Glutamatergic neuron (in vitro differentiated cells): ENCODE data around the gene TRMT1. TPM values are rescaled to one million over a fixed set of nuclear protein-coding genes. Genes with fewer than 3 reads are reported as not detected.

Experiments
- DNase-seq: peaks from one replicate; pipeline ENCODE4 v3.0.0; 2022
- H3K27ac Mint-ChIP-seq: one replicate; pipeline ENCODE4 v1.8.0; 2020; ENCODE audit warnings: mild to moderate bottlenecking, mixed read lengths, inconsistent platforms; ENCODE audit not compliant: unreplicated experiment
- H3K27me3 Mint-ChIP-seq: one replicate; pipeline ENCODE4 v1.8.0; 2020; ENCODE audit warnings: mild to moderate bottlenecking, moderate library complexity, mixed read lengths, inconsistent platforms; ENCODE audit not compliant: unreplicated experiment
- H3K36me3 Mint-ChIP-seq: one replicate; pipeline ENCODE4 v1.8.0; 2020; ENCODE audit warnings: mild to moderate bottlenecking, mixed read lengths, inconsistent platforms; ENCODE audit not compliant: unreplicated experiment
- H3K4me1 Mint-ChIP-seq: one replicate; pipeline ENCODE4 v1.8.0; 2020; ENCODE audit warnings: mild to moderate bottlenecking, low read depth, mixed read lengths, inconsistent platforms; ENCODE audit not compliant: unreplicated experiment
- H3K4me3 Mint-ChIP-seq: one replicate; pipeline ENCODE4 v1.8.0; 2020; ENCODE audit warnings: mild to moderate bottlenecking, mixed read lengths, inconsistent platforms; ENCODE audit not compliant: unreplicated experiment
- H3K9me3 Mint-ChIP-seq: one replicate; pipeline ENCODE4 v1.8.0; 2020; ENCODE audit warnings: mild to moderate bottlenecking, moderate library complexity, mixed read lengths, inconsistent platforms; ENCODE audit not compliant: unreplicated experiment
- total RNA-seq: library from RNA; stranded (reverse); fragmentation: NEBNext Ultra II Directional; extraction: Animal tissue kit (Norgen Biotek cat#: 25700); gene quantifications from one replicate; pipeline ENCODE4 v1.2.1, GENCODE V29; 2021; ENCODE audit not compliant: unreplicated experiment
- TF ChIP-seq, protein P1 (sequence below): fragments of 200-600 bp; sonication (generic); IDR thresholded peaks from one replicate; pipeline ENCODE4 v1.5.0; 2021; ENCODE audit not compliant: partially characterized antibody, unreplicated experiment

The TRMT1 gene
- total RNA-seq, 1 donor from 2014 or later: 29.2 TPM

DNA sequence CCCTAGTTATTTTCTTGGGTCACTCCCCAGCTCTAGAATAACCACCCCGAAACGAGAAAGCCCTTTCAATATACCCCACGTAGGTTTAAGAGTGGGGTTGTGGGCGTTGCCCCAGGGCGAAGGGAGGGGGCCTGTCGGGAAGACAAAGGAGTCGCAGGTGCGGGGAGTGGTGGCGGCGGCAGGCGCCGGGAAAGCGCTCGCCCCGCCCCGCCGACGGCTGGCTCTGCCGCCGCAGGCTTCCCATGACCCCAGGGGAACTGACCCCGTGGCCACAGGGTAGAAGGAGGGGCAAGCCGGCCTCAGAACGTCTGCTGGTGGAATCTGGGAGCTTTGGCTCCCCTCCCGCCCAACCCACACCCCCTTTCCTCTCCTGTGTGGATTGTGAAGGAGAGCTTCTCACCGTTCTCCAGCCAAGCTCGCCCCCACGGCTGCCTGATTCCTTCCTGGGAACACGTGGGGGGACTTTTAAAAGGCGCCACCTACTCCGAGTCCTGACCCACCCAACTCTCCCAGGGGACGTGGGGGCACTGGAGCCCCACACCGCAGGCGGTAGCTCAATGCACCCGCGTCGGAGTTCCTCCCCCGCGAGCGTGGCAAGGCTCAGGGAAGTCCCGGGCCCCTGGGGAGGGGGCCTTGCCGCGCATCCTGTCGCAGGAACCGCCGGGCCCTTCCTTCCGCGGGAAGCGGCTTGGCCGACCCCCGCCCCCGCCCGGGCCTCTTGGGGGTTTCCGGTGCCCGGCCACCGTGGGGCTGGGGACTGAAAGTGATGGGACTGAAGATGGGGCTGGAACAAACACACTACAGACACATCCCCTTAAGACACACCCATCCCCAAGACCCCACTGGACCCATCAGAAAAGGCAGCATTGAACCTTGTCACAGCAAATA, 39.2 kb upstream of the TRMT1 start:
- Mint-ChIP-seq H3K27ac (peak overlapping the region; percentile 98), H3K36me3 (no peaks in the 10 kb centered on the region), H3K4me3 (peak overlapping the region; percentile 93), H3K4me1 (peaks cover 6% of the 10 kb centered on the region), H3K27me3 (peaks cover 30% of the 10 kb centered on the region), H3K9me3 (peaks cover 28% of the 10 kb centered on the region)
- TF ChIP-seq, protein P1, sequence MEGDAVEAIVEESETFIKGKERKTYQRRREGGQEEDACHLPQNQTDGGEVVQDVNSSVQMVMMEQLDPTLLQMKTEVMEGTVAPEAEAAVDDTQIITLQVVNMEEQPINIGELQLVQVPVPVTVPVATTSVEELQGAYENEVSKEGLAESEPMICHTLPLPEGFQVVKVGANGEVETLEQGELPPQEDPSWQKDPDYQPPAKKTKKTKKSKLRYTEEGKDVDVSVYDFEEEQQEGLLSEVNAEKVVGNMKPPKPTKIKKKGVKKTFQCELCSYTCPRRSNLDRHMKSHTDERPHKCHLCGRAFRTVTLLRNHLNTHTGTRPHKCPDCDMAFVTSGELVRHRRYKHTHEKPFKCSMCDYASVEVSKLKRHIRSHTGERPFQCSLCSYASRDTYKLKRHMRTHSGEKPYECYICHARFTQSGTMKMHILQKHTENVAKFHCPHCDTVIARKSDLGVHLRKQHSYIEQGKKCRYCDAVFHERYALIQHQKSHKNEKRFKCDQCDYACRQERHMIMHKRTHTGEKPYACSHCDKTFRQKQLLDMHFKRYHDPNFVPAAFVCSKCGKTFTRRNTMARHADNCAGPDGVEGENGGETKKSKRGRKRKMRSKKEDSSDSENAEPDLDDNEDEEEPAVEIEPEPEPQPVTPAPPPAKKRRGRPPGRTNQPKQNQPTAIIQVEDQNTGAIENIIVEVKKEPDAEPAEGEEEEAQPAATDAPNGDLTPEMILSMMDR: no peak
- DNase-seq: peak; percentile 96

DNA sequence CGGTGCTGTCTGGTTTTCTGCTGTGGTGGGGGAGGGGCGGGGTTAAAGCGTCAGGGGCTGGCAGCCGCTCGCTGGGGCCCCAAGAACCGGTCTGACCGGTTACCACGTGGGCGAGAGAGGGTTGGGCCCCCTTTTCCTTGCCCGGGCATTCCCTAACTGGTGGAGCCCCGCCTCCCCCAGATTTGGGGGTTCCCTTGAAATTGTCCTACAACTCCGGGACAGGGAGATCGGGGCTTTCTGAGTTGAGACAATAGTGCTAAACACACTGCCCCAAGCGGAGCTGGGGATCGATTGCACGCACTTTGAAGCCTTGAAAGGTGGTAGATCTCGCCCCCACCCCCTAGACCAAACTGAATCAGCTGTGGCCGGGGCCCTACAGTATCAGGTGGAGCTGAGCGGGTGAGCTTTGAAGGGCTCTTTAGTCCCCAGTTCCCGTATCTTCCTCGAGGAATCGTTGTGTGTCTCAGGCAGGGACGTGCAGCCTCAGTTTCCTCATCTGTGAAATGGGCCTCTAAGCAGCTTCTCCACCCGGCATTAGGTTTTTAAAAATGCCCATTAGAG, 38.5 kb upstream of the TRMT1 start:
- H3K9me3 Mint-ChIP-seq: peaks cover 28% of the 10 kb centered on the region
- H3K27me3 Mint-ChIP-seq: peaks cover 32% of the 10 kb centered on the region
- H3K4me3 Mint-ChIP-seq: peak overlapping the region; percentile 93
- H3K4me1 Mint-ChIP-seq: peaks cover 6% of the 10 kb centered on the region
- peak overlapping the region; percentile 98 for H3K27ac Mint-ChIP-seq
- H3K36me3 Mint-ChIP-seq: no peaks in the 10 kb centered on the region
- TF ChIP-seq, protein P1: no peak
- peak; percentile 69 for DNase-seq

DNA sequence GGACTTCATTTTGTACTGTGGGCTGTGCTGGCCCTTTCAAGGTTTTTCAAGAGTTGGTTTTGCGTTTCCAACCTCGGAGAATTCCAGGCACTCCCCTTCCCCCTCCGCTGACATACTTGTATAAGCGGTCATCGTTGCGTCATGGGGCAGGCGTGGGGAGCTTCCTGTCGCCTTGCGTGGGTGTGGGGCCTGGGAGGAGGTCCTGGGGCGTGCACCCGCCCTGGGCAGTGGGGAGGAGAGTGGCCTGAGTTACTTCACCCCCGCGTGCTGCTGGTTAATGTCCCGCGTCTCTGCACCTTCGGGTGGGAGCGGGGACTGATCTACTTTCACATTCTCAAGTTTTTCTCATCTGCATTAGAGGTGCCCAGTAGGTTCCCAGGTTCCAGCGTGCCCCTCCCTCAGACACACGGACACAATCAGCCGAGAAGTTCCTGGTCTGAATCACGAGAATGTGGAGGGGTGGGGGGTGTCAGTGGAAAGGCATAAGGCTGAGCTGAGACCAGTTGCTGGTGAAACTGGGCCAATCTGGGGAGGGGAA, 37.8 kb upstream of the TRMT1 start:
- DNase-seq: peak; percentile 43
- TF ChIP-seq, protein P1: no peak

DNA sequence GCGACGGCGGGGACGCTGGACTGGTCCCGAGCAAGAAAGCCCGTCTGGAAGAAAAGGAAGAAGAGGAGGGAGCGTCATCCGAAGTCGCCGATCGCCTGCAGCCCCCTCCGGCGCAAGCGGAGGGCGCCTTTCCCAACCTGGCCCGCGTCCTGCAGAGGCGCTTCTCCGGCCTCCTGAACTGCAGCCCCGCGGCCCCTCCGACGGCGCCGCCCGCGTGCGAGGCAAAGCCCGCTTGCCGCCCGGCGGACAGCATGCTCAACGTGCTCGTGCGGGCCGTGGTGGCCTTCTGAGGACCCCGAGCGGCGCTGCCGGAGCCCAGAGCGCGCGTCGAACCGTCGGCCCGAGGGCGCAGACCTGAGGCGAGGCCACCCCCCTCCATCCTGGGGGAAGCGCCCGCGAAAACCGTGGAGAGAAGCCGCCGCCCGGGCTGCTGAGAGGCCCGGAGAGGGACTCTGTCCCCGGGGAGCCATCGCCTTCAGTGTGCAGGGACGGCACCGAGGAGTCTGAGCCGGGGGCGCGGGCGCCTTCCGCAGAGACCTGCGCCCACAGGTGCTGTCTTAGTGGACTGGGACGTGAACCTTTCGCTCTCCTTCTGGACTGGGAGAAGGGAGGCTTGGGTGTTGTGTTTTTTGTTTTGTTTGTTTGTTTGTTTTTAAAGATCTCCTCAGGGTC, 37.2 kb upstream of the TRMT1 start:
- no peaks in the 10 kb centered on the region for H3K36me3 Mint-ChIP-seq
- peaks cover 32% of the 10 kb centered on the region for H3K9me3 Mint-ChIP-seq
- TF ChIP-seq, protein P1: no peak
- peaks cover 34% of the 10 kb centered on the region for H3K27me3 Mint-ChIP-seq
- H3K4me1 Mint-ChIP-seq: peaks cover 7% of the 10 kb centered on the region
- peak; percentile 53 for DNase-seq
- H3K4me3 Mint-ChIP-seq: peak overlapping the region; percentile 96
- peak overlapping the region; percentile 98 for H3K27ac Mint-ChIP-seq

More for the DNA sequence above, 37.8 kb upstream of the TRMT1 start:
- Mint-ChIP-seq H3K36me3 (no peaks in the 10 kb centered on the region), H3K27ac (peak overlapping the region; percentile 98), H3K27me3 (peaks cover 34% of the 10 kb centered on the region), H3K4me3 (peak overlapping the region; percentile 93), H3K9me3 (peaks cover 32% of the 10 kb centered on the region), H3K4me1 (peaks cover 6% of the 10 kb centered on the region)
